NCI-H1694 (cell line): ENCODE data around the gene DOC2A.
A peak's percentile ranks its signal among the peaks of the same experiment; 100 is the strongest.
"Not testable (repeated sequence)": the region's sequence is repeated elsewhere in the genome, so short reads cannot be mapped to it uniquely, and the experiment has no call there.

Experiments
- DNase-seq: peaks from one replicate; lab custom pipeline; 2025; lab: John Stamatoyannopoulos, UW

Gene DOC2A

GRCh38 chr16:30010844-30011713 lies at the start of gene DOC2A:
Gene DOC2A, minus strand, starts transcription at chr16:30011027. Its CDS starts 805 bp downstream, at chr16:30010222.
- DNase-seq = no peak

GRCh38 chr16:30060346-30060745 lies 49.5 kb upstream of the DOC2A start:
- DNase-seq = no peak

GRCh38 chr16:30054959-30055553 lies 44.2 kb upstream of the DOC2A start:
- no peak for DNase-seq

GRCh38 chr16:30054451-30054850 lies 43.6 kb upstream of the DOC2A start:
- DNase-seq = no peak

GRCh38 chr16:30053376-30054015 lies 42.7 kb upstream of the DOC2A start:
- no peak for DNase-seq

- DNase-seq = peak; percentile 33
These were observed 42.0 kb upstream of the DOC2A start for GRCh38 chr16:30052671-30053372.

GRCh38 chr16:30051518-30051917 lies 40.7 kb upstream of the DOC2A start:
- no peak for DNase-seq

GRCh38 chr16:30049871-30050270 lies 39.0 kb upstream of the DOC2A start:
- DNase-seq = no peak

GRCh38 chr16:30046588-30046987 lies 35.8 kb upstream of the DOC2A start:
- DNase-seq = no peak

- DNase-seq = no peak
These were observed 35.4 kb upstream of the DOC2A start for GRCh38 chr16:30046178-30046577.

GRCh38 chr16:30041841-30042240 lies 31.0 kb upstream of the DOC2A start:
- DNase-seq = peak; percentile 30

- DNase-seq = not testable (repeated sequence)
These were observed 29.9 kb upstream of the DOC2A start for GRCh38 chr16:30040690-30041089.

GRCh38 chr16:30040221-30040620 lies 29.4 kb upstream of the DOC2A start:
- no peak for DNase-seq

- DNase-seq = no peak
These were observed 22.4 kb upstream of the DOC2A start for GRCh38 chr16:30033270-30033669.

- DNase-seq = peak; percentile 80
These were observed 21.4 kb upstream of the DOC2A start for GRCh38 chr16:30032083-30032819.

- no peak for DNase-seq
These were observed 20.7 kb upstream of the DOC2A start for GRCh38 chr16:30031477-30031918.

- no peak for DNase-seq
These were observed 20.1 kb upstream of the DOC2A start, which contains the start of gene TLCD3B for GRCh38 chr16:30030841-30031413. Gene TLCD3B, minus strand, starts transcription at chr16:30031271. Its CDS starts 744 bp downstream, at chr16:30030527.

- peak; percentile 22 for DNase-seq
These were observed 19.3 kb upstream of the DOC2A start for GRCh38 chr16:30030011-30030685.

- no peak for DNase-seq
These were observed 17.7 kb upstream of the DOC2A start for GRCh38 chr16:30028438-30029076.
